Endothelial cell of umbilical vein (primary cell): ENCODE results near the gene CTTN. TPM values are rescaled to one million over a fixed set of nuclear protein-coding genes. Genes with fewer than 3 reads are reported as not detected.

Source experiments
- BruUV-seq: library from RNA; stranded (reverse); fragments of 400-500 nt; replicated peaks from 2 replicates; lab custom pipeline; 2021; lab: Mats Ljungman, UMichigan
- CTCF ChIA-PET: fragments of 300-600, 350-600 bp; sonication (Branson Sonifier 250); formaldehyde crosslinking; loops from one replicate; lab custom pipeline; 2021; ENCODE audit warnings: antibody characterized with exemption, inconsistent platforms; lab: Charles Lee
- POLR2A ChIA-PET: fragments of 300-600, 350-600 bp; sonication (Branson Sonifier 250); formaldehyde crosslinking; loops from one replicate; lab custom pipeline; 2021; ENCODE audit warnings: antibody characterized with exemption, inconsistent platforms; lab: Charles Lee
- DNase-seq: peaks from one replicate; pipeline ENCODE4 v3.0.0-alpha.2; 2011; ENCODE audit warnings: low read depth, low spot score
- FAIRE-seq: peaks from 2 replicates; lab custom pipeline; 2011; peaks lifted over from hg19 to GRCh38; lab: Jason Lieb, UNC
- H2AFZ ChIP-seq: 2 replicates; pipeline ENCODE4 v1.6.0; 2012; ENCODE audit warnings: low read depth, low read length, control low read depth, inconsistent platforms
- H3K27ac ChIP-seq: 2 replicates; pipeline ENCODE4 v1.5.1; 2011; ENCODE audit warnings: low read depth, mild to moderate bottlenecking, control low read depth, low read length, moderate library complexity; ENCODE audit not compliant: insufficient read depth
- H3K27me3 ChIP-seq, 2 experiments: 2 replicates each; pipeline versions ENCODE4 v1.6.0 to v1.6.1; 2011; ENCODE audit warnings: low read length in 2 of 2, mixed read lengths in 1 of 2; ENCODE audit not compliant: control insufficient read depth in 2 of 2, insufficient read depth in 2 of 2
- H3K36me3 ChIP-seq, 2 experiments: 2 replicates in 1 of 2; 3 replicates in 1 of 2; pipeline ENCODE4 v1.5.1; 2011; ENCODE audit warnings: low read length in 2 of 2, mild to moderate bottlenecking in 1 of 2, moderate library complexity in 1 of 2; ENCODE audit not compliant: control insufficient read depth in 2 of 2, insufficient read depth in 2 of 2; ENCODE audit errors: extremely low read depth in 1 of 2
- H3K4me1 ChIP-seq: 3 replicates; pipeline ENCODE4 v1.5.1; 2011; ENCODE audit warnings: mild to moderate bottlenecking, low read length; ENCODE audit not compliant: control insufficient read depth, insufficient read depth; ENCODE audit errors: extremely low read depth
- H3K4me2 ChIP-seq: 2 replicates; pipeline ENCODE4 v1.6.1; 2011; ENCODE audit warnings: low read length, control low read depth, mixed read lengths; ENCODE audit not compliant: insufficient read depth
- H3K4me3 ChIP-seq, 3 experiments: fragments of 200-600 bp in 1 of 3; sonication (generic), shearing (Covaris generic) in 1 of 3; replicated peaks in 1 of 3; 2 replicates each; pipeline ENCODE4 v1.5.1; 2011 to 2016; ENCODE audit warnings: control low read depth in 3 of 3, low read length in 3 of 3, mild to moderate bottlenecking in 2 of 3, inconsistent platforms in 1 of 3, low read depth in 1 of 3, moderate library complexity in 1 of 3; ENCODE audit not compliant: insufficient read depth in 1 of 3
- H3K79me2 ChIP-seq: 2 replicates; pipeline ENCODE4 v1.6.0; 2012; ENCODE audit warnings: low read length, inconsistent platforms; ENCODE audit not compliant: control insufficient read depth, insufficient read depth
- H3K9ac ChIP-seq: replicated peaks from 2 replicates; pipeline ENCODE3; 2011; ENCODE audit warnings: low read length, control low read depth; ENCODE audit not compliant: insufficient read depth; ENCODE audit errors: extremely low read depth
- H3K9me1 ChIP-seq: replicated peaks from 3 replicates; pipeline ENCODE4 v1.6.0; 2011; ENCODE audit warnings: mild to moderate bottlenecking, low read length; ENCODE audit not compliant: control insufficient read depth, insufficient read depth; ENCODE audit errors: extremely low read depth
- H3K9me3 ChIP-seq: replicated peaks from 2 replicates; pipeline ENCODE4 v1.5.1; 2012; ENCODE audit warnings: low read length, inconsistent platforms; ENCODE audit not compliant: control insufficient read depth, insufficient read depth
- H4K20me1 ChIP-seq: replicated peaks from 2 replicates; pipeline ENCODE3; 2011; ENCODE audit warnings: mild to moderate bottlenecking, low read length; ENCODE audit not compliant: control insufficient read depth, insufficient read depth; ENCODE audit errors: extremely low read depth
- CTCF ChIP-seq, 2 donors: IDR thresholded peaks; 1 replicate in 1 of 2; 2 replicates in 1 of 2; pipeline ENCODE4 v1.5.1; 2011; ENCODE audit warnings: low read length in 2 of 2, mild to moderate bottlenecking in 2 of 2, moderate library complexity in 2 of 2, control low read depth in 1 of 2, inconsistent platforms in 1 of 2, low read depth in 1 of 2; ENCODE audit not compliant: insufficient read depth in 1 of 2; ENCODE audit errors: extremely low read depth in 1 of 2
- EZH2 ChIP-seq: IDR thresholded peaks from 2 replicates; pipeline ENCODE4 v1.6.1; 2012; ENCODE audit warnings: borderline replicate concordance, low read depth, mild to moderate bottlenecking, moderate library complexity, low read length, inconsistent platforms; ENCODE audit not compliant: severe bottlenecking
- FOS ChIP-seq: IDR thresholded peaks from 2 replicates; pipeline ENCODE4 v1.6.1; 2011; ENCODE audit warnings: mild to moderate bottlenecking, low read length, moderate library complexity, borderline replicate concordance; ENCODE audit not compliant: insufficient read depth
- GATA2 ChIP-seq: IDR thresholded peaks from 2 replicates; pipeline ENCODE4 v1.7.0; 2011; ENCODE audit warnings: low read depth, mild to moderate bottlenecking, moderate library complexity, mixed read lengths, low read length; ENCODE audit not compliant: insufficient read length, insufficient read depth
- JUN ChIP-seq: IDR thresholded peaks from 2 replicates; pipeline ENCODE4 v1.6.1; 2011; ENCODE audit warnings: borderline replicate concordance, low read depth; ENCODE audit not compliant: insufficient read length, insufficient read depth
- MAX ChIP-seq: IDR thresholded peaks from 2 replicates; pipeline ENCODE4 v1.6.1; 2011; ENCODE audit not compliant: insufficient read depth, insufficient read length
- MYC ChIP-seq: IDR thresholded peaks from one replicate; pipeline ENCODE4 v1.6.1; 2011; ENCODE audit warnings: mild to moderate bottlenecking, low read depth, low read length
- POLR2A ChIP-seq: IDR thresholded peaks from 2 replicates; pipeline ENCODE4 v1.6.1; 2012; ENCODE audit warnings: low read depth, mild to moderate bottlenecking, control low read depth, low read length
- POLR2AphosphoS5 ChIP-seq: IDR thresholded peaks from 2 replicates; pipeline ENCODE4 v1.6.1; 2012; ENCODE audit warnings: low read depth, mild to moderate bottlenecking, control low read depth, low read length, moderate library complexity; ENCODE audit not compliant: insufficient read depth
- dilution Hi-C: fragments of 300-500 bp; cut with MboI; formaldehyde crosslinking; loops from one replicate; pipeline ENCODE4 v1.15.0; 2019; ENCODE audit warnings: low sequenced_read_pairs; ENCODE audit not compliant: extremely low pct_ligation_motif_present
- intact Hi-C: fragments of 100-400 bp; cut with micrococcal nuclease; formaldehyde crosslinking; loops from one replicate; pipeline ENCODE4 v1.10.0; 2022
- polyA plus RNA-seq, 4 experiments: library from polyadenylated mRNA; depleted of rRNA in 3 of 4; stranded (reverse) in 3 of 4; unstranded in 1 of 4; fragments of >200 nt; gene quantifications; 2 replicates each; pipeline versions ENCODE4 v1.2.1 to v1.2.3, GENCODE V29; 2011 to 2012; ENCODE audit warnings: missing spikeins in 1 of 4
- total RNA-seq: library from RNA; stranded (reverse); gene quantifications from 2 replicates; pipeline ENCODE4 v1.2.3, GENCODE V29; 2021

CTTN gene
- total and polyA plus RNA-seq, 2 donors (not counting 3 experiments of a cell fraction or from before 2014, with no cell fraction given): 161 to 330 TPM

- H3K79me2 ChIP-seq: no peaks in the 10 kb centered on the region
- no peak for FAIRE-seq
- no peaks in the 10 kb centered on the region for H3K9me3 ChIP-seq
- H3K9ac ChIP-seq: no peak overlapping the region
- H3K27ac ChIP-seq: no peak overlapping the region
- TF ChIP-seq JUN: no peak
- TF ChIP-seq MYC: no peak
- TF ChIP-seq POLR2A: no peak
- no peak for TF ChIP-seq GATA2
- TF ChIP-seq CTCF (IDR thresholded peaks at IDR 0.05; ENCODE audit: extremely low read depth in 1 of 2, insufficient read depth in 1 of 2, low read depth in 1 of 2, low read length in 2 of 2): no peak
- TF ChIP-seq MAX: no peak
- H4K20me1 ChIP-seq: no peaks in the 10 kb centered on the region
- no peak for DNase-seq
- no peaks in the 10 kb centered on the region for H3K9me1 ChIP-seq
- dilution Hi-C loops: no loop called here
- POLR2A ChIA-PET: no interaction called here
- no peaks in the 10 kb centered on the region for H3K27me3 ChIP-seq
- H3K4me2 ChIP-seq: no peak overlapping the region
- intact Hi-C loops: no loop called here
- CTCF ChIA-PET: no interaction called here
- BruUV-seq: no TSS peak
- H3K36me3 ChIP-seq: no peaks in the 10 kb centered on the region
- no peaks in the 10 kb centered on the region for H3K4me1 ChIP-seq
- H2AFZ ChIP-seq: no peak overlapping the region
- H3K4me3 ChIP-seq: no peak overlapping the region
These were observed 60.4 kb downstream of the CTTN start for GRCh38 chr11:70458736-70459135.

GRCh38 chr11:70460111-70460510, 61.8 kb downstream of the CTTN start:
- intact Hi-C loops (no loop called here), dilution Hi-C loops (no loop called here)
- DNase-seq (no peak), FAIRE-seq (no peak)
- no peak overlapping the region for H3K4me3 ChIP-seq
- ChIA-PET CTCF (interaction anchor here (0.8 kb wide), 1 partner anchor 21 kb away, joined by 3 read pairs; no protein-coding TSS in a partner anchor), POLR2A (no interaction called here)
- no peak overlapping the region for H2AFZ ChIP-seq
- no peak overlapping the region for H3K9ac ChIP-seq
- no peak overlapping the region for H3K27ac ChIP-seq
- no peaks in the 10 kb centered on the region for H4K20me1 ChIP-seq
- H3K27me3 ChIP-seq: no peaks in the 10 kb centered on the region
- no TSS peak for BruUV-seq
- H3K9me1 ChIP-seq: no peaks in the 10 kb centered on the region
- TF ChIP-seq POLR2A (no peak), MAX (no peak), FOS (no peak), CTCF (IDR thresholded peaks at IDR 0.05; ENCODE audit: extremely low read depth in 1 of 2, insufficient read depth in 1 of 2, low read depth in 1 of 2, low read length in 2 of 2) (no peak), JUN (no peak), EZH2 (no peak), POLR2AphosphoS5 (no peak)
- H3K36me3 ChIP-seq: no peaks in the 10 kb centered on the region
- no peaks in the 10 kb centered on the region for H3K9me3 ChIP-seq
- H3K4me2 ChIP-seq: no peak overlapping the region
- no peaks in the 10 kb centered on the region for H3K4me1 ChIP-seq
- H3K79me2 ChIP-seq: no peaks in the 10 kb centered on the region
